HG02571 (cell line): ENCODE results near the gene IGHMBP2.

ENCODE experiments used
- ATAC-seq: cut with Tn5 transposase; IDR thresholded peaks from one replicate; pipeline ENCODE4 v1.9.1; 2021; ENCODE audit warnings: mild to moderate bottlenecking, moderate library complexity; ENCODE audit not compliant: unreplicated experiment

The IGHMBP2 gene

DNA sequence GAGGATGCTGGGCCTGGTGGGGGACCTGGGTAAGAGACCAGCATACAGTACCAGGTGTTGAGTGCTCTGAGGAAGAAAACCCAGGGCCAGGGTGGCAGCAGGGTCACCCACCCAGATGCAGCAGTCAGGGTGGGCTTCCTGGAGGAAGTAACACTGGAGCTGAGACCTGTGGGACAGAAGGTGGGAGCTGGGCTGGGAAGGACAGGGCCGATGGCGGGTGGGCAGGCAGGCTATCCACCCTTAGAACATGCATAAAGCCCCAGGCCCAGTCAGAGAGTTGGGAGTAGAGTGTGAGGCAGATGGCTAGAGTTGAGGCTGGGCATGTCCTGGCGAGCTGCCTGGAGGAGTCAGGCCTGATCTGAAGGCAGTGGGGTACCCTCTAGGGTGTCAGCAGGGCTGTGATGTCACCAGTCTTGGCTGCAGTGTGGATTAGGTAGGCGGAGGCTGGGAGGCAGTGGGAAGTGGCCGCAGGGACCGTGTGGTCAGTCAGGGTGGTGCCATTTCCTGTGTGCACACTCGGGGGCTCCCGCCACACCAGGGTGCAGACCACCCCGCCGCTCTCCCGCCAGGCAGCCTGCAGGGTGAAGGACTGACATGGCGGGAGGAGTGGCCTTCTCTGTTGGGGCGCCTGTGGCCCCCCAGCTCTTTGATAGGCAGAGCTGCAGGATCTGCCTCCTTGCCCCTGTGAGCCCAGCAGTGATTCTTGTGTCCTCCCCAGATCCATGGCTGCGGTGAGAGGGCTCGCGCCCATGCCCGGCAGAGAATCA lies 35.3 kb downstream of the IGHMBP2 start:
- no peak for ATAC-seq

DNA sequence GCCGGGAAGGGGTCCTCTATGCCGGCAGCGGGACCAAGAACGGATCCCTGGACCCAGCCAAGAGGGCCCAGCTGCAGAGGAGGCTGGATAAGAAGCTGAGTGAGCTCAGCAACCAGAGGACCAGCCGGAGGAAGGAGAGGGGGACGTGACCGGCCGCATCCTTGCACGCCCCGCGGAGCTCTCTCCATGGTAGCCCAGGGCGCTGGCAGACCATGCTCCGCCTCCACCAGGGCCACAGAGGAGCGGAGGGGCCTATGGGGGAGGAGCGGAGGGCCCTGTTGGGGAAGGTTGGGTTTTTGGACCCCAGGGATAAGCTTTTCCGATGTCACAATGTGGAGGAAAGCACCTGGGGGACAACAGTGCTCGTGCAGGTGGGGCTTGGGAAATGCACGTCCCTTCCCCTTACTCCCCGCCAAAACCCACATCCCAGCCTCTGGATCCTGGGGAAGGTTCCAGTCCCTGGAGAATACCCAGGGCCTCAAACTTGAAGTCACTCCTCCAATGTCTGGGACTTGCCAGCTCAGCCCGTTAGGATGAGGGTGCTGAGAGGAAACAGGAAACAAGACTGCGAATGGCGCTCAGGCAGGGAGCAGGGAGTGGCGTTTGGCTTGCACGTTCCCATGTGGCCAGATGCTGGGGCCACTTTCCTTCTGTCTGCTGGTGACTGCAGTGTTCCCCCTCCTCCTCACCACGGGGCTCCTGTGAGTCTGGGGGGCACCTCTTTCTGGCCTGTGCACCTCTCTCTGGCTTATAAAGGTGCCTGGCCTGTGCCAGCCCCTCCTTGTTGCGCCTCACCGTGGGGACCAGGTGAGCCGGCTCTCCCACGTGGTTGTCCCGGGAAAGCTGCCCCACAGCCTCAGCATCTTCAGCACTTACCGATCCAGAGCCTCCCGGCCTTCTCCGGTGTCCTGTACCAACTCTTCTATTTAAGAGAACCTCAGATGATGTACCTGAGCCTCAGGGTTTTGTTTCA lies 36.2 kb downstream of the IGHMBP2 start:
- no peak for ATAC-seq

GRCh38 chr11:68940651-68941323 lies 37.1 kb downstream of the IGHMBP2 start:
- no peak for ATAC-seq

GRCh38 chr11:68941324-68942094 lies 37.8 kb downstream of the IGHMBP2 start:
- no peak for ATAC-seq

DNA sequence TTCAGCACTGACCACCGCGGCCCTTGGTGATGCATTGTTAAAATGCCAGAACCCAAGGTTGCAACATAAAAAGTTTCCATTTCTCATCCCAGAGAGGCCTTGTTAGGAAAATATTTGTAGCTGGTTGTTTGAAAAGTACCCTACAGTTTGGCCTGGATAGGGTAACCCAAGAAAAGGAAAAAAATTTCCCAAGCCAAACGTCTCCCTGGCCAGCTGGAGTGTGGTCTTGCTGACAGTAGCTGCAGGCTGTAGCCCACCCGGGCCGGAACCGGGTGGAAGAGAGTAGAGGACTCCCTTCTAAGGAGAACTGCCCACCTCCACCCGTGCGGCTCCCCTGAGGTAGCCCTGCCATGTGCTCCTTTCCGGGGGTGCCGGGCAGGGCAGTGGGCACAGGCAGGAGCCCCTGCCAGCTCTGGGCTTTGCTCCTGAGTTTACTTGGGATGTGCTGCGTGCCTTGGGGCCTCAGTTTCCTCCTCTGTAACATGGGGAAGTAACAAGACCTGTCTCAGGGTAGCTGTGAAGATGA lies 38.5 kb downstream of the IGHMBP2 start:
- ATAC-seq = no peak

- no peak for ATAC-seq
Observed at GRCh38 chr11:68942751-68943271, 39.1 kb downstream of the IGHMBP2 start.

DNA sequence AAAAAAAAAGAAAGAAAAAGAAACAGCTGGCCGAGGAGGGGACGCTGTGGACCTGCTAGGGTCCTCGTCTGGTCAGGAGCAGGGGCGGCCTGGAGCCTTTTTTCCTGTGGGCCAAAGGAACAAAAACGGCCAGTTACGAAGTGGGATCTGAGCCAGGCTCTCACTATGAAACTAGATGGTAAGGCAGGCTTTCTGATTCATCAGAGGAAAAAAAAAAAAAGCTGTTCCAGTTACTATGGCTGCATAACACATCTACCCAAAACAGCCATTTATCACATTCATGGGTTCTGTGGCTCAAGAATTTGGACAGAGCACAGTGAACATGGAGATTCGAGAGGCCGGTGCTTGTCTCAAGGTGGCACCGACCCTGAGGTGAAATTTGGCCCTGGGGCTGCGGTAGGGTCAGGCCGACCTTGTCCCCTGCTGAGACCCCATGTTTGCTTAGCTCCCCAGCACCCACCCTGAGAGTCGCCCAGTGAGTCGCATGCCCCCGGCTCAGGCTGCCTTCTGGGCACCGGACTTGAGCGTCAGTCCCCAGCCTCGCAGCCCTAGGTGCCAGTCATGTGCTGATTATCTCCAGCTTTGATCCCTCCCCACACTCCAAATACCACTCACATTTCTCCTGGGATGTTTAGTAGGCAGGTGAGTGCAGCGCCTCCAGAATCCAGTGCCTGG lies 42.9 kb downstream of the IGHMBP2 start:
- ATAC-seq = no peak

DNA sequence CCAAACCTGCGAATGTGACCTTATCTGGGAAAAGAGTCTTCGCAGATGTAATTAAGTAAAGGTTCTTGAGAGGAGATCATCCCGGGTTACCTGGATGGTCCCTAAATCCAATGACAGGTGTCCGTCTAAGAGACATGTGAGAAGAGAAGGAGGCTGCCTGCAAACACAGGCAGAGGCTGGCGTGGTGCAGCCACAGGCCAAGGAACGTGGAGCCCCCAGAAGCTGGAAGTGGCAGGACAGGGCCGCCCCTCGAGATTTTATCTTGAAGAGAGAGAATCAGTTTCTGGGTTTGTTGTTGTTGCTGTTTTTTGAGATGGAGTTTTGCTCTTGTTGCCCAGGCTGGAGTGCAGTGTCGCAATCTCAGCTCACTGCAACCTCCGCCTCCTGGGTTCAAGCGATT lies 43.5 kb downstream of the IGHMBP2 start:
- no peak for ATAC-seq

DNA sequence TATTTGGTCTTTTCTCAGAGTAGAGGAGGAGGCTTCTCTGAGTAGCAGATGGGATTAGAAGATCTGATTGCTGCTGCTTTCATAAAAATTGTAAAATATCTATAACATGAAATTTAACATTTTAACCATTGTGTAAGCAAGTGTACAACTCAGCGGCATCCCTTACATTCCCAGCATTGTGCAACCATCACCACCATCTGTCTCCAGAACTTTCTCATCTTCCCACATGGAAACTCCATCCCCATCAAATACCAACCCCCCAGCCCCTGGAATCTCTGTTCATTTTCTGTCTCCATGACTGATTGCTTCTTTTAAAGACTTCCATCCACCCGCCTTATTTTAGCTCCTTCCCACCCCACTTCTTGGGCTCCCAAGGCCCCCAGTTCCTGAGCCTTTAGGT lies 44.8 kb downstream of the IGHMBP2 start:
- no peak for ATAC-seq

DNA sequence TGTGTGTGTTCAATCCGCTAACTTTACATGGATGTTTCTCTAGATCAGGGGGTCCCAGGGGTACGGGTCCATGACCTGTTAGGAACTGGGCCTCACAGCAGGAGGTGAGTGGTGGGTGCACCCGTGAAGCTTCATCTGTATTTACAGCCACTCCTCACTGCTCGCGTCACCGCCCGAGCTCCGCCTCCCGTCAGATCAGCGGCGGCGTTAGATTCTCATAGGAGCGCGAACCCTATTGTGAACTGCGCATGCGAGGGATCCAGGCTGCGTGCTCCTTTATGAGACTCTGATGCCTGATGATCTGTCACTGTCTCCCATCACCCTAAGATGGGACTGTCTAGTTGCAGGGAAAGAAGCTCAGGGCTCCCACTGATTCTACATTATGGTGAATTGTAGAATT lies 45.2 kb downstream of the IGHMBP2 start:
- ATAC-seq = no peak

DNA sequence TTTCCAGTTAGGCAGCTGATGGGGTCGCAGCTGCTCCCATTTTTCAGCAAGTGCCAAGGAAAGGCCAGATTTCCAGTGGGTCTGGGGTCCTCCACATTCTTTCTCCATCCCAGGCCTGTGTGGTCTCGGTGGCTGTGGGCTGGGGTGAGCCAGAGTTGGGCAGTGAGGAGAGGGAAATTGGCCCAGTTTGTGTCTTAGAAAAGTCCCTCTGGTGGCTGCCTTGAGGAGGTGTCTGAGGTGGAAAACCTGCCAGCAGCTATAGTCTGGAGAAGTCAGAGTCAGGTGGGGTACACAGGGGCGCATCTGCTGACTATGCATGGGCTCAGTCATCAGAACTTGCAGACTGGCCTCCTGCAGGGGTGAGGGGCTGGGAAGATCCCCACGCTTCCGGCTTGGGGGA lies 46.6 kb downstream of the IGHMBP2 start:
- ATAC-seq = no peak

DNA sequence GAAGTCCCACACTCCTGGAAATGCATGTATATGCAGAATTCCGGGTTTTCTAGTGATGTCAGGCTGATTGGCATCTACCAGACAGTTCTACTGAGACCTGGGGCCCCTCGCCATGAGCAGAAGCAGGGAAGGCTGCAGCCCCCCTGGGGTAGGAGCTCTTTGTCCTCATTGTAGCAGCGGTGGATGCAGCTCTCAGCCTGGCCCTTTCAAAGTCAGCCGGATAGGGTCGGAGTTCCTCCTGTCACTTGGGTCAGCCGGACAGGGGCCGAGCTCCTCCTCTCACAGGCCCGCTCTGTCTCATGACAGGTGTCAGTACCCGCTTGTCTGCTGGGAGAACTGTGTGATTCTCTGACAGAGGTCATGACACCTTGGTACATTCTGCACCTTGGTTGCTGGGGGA lies 47.1 kb downstream of the IGHMBP2 start:
- no peak for ATAC-seq

DNA sequence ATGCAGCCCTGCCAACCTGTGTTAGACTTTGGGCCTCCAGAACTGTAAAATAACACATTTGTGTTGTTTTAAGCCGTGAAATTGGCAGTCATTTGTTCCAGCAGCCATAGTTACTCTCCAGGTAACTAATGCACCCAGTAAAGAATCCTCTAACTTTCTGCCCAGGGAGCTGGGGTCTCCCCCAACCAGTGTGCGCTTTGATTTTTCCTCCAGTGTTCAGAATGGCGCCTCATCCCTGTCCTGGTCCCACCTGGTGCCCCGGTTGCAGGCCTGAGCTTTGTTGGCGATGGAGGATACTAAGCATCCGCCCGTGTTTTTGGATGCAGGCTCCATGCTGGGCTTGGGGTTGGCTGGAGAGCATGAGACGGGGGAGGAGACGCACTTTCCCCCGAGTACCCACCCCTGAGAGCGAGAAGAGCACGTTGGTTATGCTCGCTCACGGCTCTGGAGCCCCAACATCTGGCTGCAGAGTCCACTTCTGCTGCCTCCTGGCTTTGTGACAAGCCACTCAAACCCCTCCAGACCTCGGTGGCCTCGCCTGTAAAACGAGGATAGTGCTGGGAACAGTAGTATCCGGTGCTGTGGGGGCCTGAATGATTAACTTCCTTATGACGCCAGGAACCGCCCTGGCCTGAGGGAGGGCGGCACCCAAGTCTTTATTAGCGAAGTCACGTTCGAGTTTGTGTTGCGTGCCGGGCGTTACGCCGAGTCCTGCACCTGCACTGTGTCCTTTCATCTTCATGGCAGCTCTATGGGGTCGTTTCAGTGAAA lies 51.3 kb downstream of the IGHMBP2 start:
- ATAC-seq = no peak

DNA sequence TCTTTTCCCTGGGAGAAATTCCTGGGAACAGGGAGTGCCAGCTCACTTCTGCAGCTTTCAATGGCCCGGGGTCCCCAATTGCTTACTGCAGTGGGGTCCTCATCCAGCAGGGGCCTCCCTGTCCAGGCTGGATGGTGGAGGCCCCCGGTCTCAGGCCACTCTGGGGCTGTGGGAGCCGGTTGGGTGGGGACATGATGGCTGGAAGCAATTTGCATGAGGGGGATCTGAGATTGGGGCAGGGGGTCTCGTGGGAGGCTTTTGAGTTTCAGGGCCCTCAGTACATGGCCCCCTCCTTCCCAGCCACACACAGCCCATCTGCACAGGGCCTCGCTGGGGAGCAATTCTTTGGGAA lies 51.9 kb downstream of the IGHMBP2 start:
- no peak for ATAC-seq

DNA sequence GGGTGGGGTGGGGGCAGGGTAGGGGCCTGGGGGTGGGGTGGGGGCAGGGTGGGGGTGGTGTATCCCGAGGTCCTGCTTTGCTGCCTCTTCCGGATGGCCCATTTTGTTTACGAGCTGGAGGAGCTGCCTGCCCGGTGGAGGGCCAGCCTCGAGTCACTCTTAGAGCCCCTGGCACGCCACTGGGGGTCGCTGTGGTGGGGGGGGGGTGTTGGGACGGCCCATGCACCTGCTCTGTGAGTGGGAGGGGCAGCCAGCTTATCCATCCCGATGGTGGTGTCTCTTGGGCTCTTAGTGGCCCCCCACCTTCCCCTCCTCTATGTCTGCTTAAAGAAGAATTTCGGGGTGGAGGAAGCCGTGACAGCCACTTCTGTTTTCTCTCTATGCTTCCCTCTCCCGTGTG lies 52.5 kb downstream of the IGHMBP2 start:
- ATAC-seq = no peak

DNA sequence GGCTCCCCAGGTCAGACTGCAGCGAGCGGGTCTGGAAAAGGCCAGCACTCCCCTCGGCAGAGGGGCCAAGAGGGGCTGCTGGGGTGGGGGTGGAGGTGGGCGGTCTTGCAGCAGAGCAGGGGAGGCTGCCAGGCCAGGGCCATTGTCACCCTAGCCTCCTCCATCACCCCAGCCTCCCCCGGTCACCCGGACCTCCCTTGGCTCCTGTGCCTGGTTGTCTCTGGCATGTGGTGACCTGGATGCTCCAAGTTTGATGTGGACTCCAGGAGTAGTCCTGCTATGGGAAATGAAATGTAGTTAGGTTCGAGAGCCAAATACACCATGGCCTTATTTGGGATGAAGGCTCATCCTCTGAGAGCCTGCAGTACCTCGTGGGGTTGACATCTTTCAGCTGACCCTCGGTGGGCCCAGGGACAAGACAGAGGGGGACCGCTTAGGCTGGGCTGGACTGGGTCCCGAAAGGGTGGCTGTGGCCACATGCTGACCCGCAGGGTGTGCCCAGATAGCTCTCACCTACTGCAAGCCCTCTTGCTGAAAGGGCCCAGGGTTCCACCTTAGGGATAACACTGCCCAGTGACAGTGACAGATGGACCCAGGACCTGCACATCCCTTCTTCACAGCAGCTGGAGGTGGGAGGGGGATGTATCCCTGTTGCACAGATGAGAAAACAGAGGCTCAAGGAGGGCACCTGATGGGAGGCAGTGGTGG lies 53.0 kb downstream of the IGHMBP2 start:
- ATAC-seq = no peak

- no peak for ATAC-seq
Observed at GRCh38 chr11:68958211-68958610, 54.5 kb downstream of the IGHMBP2 start.
